ENCODE data around the gene ULBP2.
"Not testable (repeated sequence)": the region's sequence is repeated elsewhere in the genome, so short reads cannot be mapped to it uniquely, and the experiment has no call there.

Gene ULBP2

GRCh38 chr6:149903938-149904611 lies 37.7 kb upstream of the ULBP2 start:
- TF ChIP-seq POLR2A (IDR thresholded peaks at IDR 0.05; ENCODE audit: low read depth, low read length), result no peak
- FAIRE-seq (no peak), DNase-seq (ENCODE audit: insufficient read length, low spot score) (no peak)

GRCh38 chr6:149904661-149905370 lies 37.0 kb upstream of the ULBP2 start:
- TF ChIP-seq POLR2A (IDR thresholded peaks at IDR 0.05; ENCODE audit: low read depth, low read length), result no peak
- FAIRE-seq (no peak), DNase-seq (ENCODE audit: insufficient read length, low spot score) (no peak)

GRCh38 chr6:149905371-149905910 lies 36.4 kb upstream of the ULBP2 start:
- DNase-seq (ENCODE audit: insufficient read length, low spot score) (no peak), FAIRE-seq (no peak)
- no peak for TF ChIP-seq POLR2A (IDR thresholded peaks at IDR 0.05; ENCODE audit: low read depth, low read length)

- FAIRE-seq, result no peak
- DNase-seq (ENCODE audit: insufficient read length, low spot score), result no peak
- TF ChIP-seq POLR2A (IDR thresholded peaks at IDR 0.05; ENCODE audit: low read depth, low read length), result no peak
Observed at GRCh38 chr6:149905911-149906371, 35.9 kb upstream of the ULBP2 start.

- DNase-seq (ENCODE audit: insufficient read length, low spot score), result no peak
- no peak for FAIRE-seq
- TF ChIP-seq POLR2A (IDR thresholded peaks at IDR 0.05; ENCODE audit: low read depth, low read length), result no peak
Observed at GRCh38 chr6:149906405-149906804, 35.4 kb upstream of the ULBP2 start.

- TF ChIP-seq POLR2A (IDR thresholded peaks at IDR 0.05; ENCODE audit: low read depth, low read length), result no peak
- FAIRE-seq, result no peak
- no peak for DNase-seq (ENCODE audit: insufficient read length, low spot score)
Observed at GRCh38 chr6:149907317-149907716, 34.5 kb upstream of the ULBP2 start.

GRCh38 chr6:149908480-149908879 lies 33.3 kb upstream of the ULBP2 start:
- FAIRE-seq; DNase-seq (ENCODE audit: insufficient read length, low spot score): not testable (repeated sequence)

- no peak for TF ChIP-seq POLR2A (IDR thresholded peaks at IDR 0.05; ENCODE audit: low read depth, low read length)
- FAIRE-seq (no peak), DNase-seq (ENCODE audit: insufficient read length, low spot score) (no peak)
Observed at GRCh38 chr6:149909701-149910470, 31.9 kb upstream of the ULBP2 start.

- TF ChIP-seq POLR2A (IDR thresholded peaks at IDR 0.05; ENCODE audit: low read depth, low read length), result no peak
Observed at GRCh38 chr6:149910721-149911151, 31.1 kb upstream of the ULBP2 start.

GRCh38 chr6:149912680-149913079 lies 29.1 kb upstream of the ULBP2 start:
- FAIRE-seq; DNase-seq (ENCODE audit: insufficient read length, low spot score): not testable (repeated sequence)

More at GRCh38 chr6:149910721-149911151, 31.1 kb upstream of the ULBP2 start:
- DNase-seq (ENCODE audit: insufficient read length, low spot score), result no peak
- no peak for FAIRE-seq

- DNase-seq (ENCODE audit: insufficient read length, low spot score) (no peak), FAIRE-seq (no peak)
- no peak for TF ChIP-seq POLR2A (IDR thresholded peaks at IDR 0.05; ENCODE audit: low read depth, low read length)
Observed at GRCh38 chr6:149913085-149913484, 28.7 kb upstream of the ULBP2 start.

GRCh38 chr6:149913540-149914240 lies 28.1 kb upstream of the ULBP2 start:
- no peak for TF ChIP-seq POLR2A (IDR thresholded peaks at IDR 0.05; ENCODE audit: low read depth, low read length)
- FAIRE-seq, result no peak
- DNase-seq (ENCODE audit: insufficient read length, low spot score), result no peak

GRCh38 chr6:149915970-149916865 lies 25.6 kb upstream of the ULBP2 start:
- FAIRE-seq (no peak), DNase-seq (ENCODE audit: insufficient read length, low spot score) (no peak)
- no peak for TF ChIP-seq POLR2A (IDR thresholded peaks at IDR 0.05; ENCODE audit: low read depth, low read length)

Measured in H54 (cell line).